SK-N-SH treated with all-trans-retinoic acid at 6 μM for 48 hours (cell line): ENCODE measurements around the gene LDB2.

Experiments
- ATAC-seq: fragments of 200-7000 bp; cut with Tn5 transposase; 3 replicates; pipeline ENCODE4 v1.9.1; 2020; ENCODE audit warnings: mild to moderate bottlenecking, moderate library complexity
- ARNTL ChIP-seq: fragments of 450-650 bp; formaldehyde crosslinking; IDR thresholded peaks from 2 replicates; pipeline ENCODE4 v1.5.0; 2020; ENCODE audit warnings: low read depth, mild to moderate bottlenecking, moderate library complexity, borderline replicate concordance
- BACH2 ChIP-seq: fragments of 250-450 bp; sonication (Bioruptor Pico); IDR thresholded peaks from 2 replicates; pipeline ENCODE4 v1.9.0; 2021; ENCODE audit warnings: mild to moderate bottlenecking, borderline replicate concordance
- CSDC2 ChIP-seq: fragments of 250-450 bp; sonication (Bioruptor Pico); IDR thresholded peaks from 2 replicates; pipeline ENCODE4 v1.5.0; 2020; ENCODE audit warnings: mild to moderate bottlenecking, moderate library complexity
- GLIS3 ChIP-seq: fragments of 250-450 bp; sonication (Bioruptor Pico); IDR thresholded peaks from 2 replicates; pipeline ENCODE4 v1.5.0; 2020; ENCODE audit warnings: mild to moderate bottlenecking, moderate library complexity
- ISL1 ChIP-seq: fragments of 250-450 bp; sonication (Bioruptor Pico); IDR thresholded peaks from 2 replicates; pipeline ENCODE4 v2.1.2; 2022; ENCODE audit warnings: mild to moderate bottlenecking, moderate library complexity
- OSR1 ChIP-seq: fragments of 250-450 bp; sonication (Bioruptor Pico); IDR thresholded peaks from 2 replicates; pipeline ENCODE4 v1.8.0; 2022; ENCODE audit warnings: moderate library complexity, mild to moderate bottlenecking, inconsistent platforms
- PPARA ChIP-seq: fragments of 250-450 bp; sonication (Bioruptor Pico); IDR thresholded peaks from 2 replicates; pipeline ENCODE4 v1.5.0; 2020; ENCODE audit warnings: mild to moderate bottlenecking, borderline replicate concordance
- RARB ChIP-seq: fragments of 250-450 bp; sonication (Bioruptor Pico); IDR thresholded peaks from 2 replicates; pipeline ENCODE4 v1.8.0; 2021; ENCODE audit warnings: mild to moderate bottlenecking, moderate library complexity
- SNAI2 ChIP-seq: fragments of 250-450 bp; sonication (Bioruptor Pico); IDR thresholded peaks from 2 replicates; pipeline ENCODE4 v1.5.0; 2020; ENCODE audit warnings: mild to moderate bottlenecking, moderate library complexity
- TOX ChIP-seq: fragments of 250-450 bp; sonication (Bioruptor Pico); IDR thresholded peaks from 2 replicates; pipeline ENCODE4 v1.8.0; 2021; ENCODE audit warnings: mild to moderate bottlenecking, moderate library complexity, borderline replicate concordance
- ZC3H10 ChIP-seq: fragments of 250-450 bp; sonication (Bioruptor Pico); IDR thresholded peaks from 2 replicates; pipeline ENCODE4 v1.5.1; 2021; ENCODE audit warnings: mild to moderate bottlenecking, moderate library complexity
- ZFP3 ChIP-seq: fragments of 250-450 bp; sonication (Bioruptor Pico); IDR thresholded peaks from 2 replicates; pipeline ENCODE4 v1.5.0; 2020; ENCODE audit warnings: mild to moderate bottlenecking, moderate library complexity
- ZFP30 ChIP-seq: fragments of 450-650 bp; formaldehyde crosslinking; IDR thresholded peaks from 2 replicates; pipeline ENCODE4 v1.5.0; 2022; ENCODE audit warnings: mild to moderate bottlenecking, moderate library complexity
- ZNF565 ChIP-seq: fragments of 450-650 bp; formaldehyde crosslinking; conservative IDR thresholded peaks from 2 replicates; pipeline ENCODE4 v1.5.0; 2020; ENCODE audit warnings: low read depth, mild to moderate bottlenecking, moderate library complexity
- ZNF70 ChIP-seq: fragments of 450-650 bp; formaldehyde crosslinking; IDR thresholded peaks from 2 replicates; pipeline ENCODE4 v1.5.0; 2020; ENCODE audit warnings: mild to moderate bottlenecking, moderate library complexity
- ZNF8 ChIP-seq: fragments of 450-650 bp; formaldehyde crosslinking; IDR thresholded peaks from 2 replicates; pipeline ENCODE4 v1.5.0; 2020; ENCODE audit warnings: mild to moderate bottlenecking, moderate library complexity
- TF ChIP-seq, protein P1 (sequence below): fragments of 250-450 bp; sonication (Bioruptor Pico); IDR thresholded peaks from 2 replicates; pipeline ENCODE4 v1.5.1; 2021; ENCODE audit warnings: mild to moderate bottlenecking, moderate library complexity
- TF ChIP-seq, protein P2 (sequence below): fragments of 250-450 bp; sonication (Bioruptor Pico); IDR thresholded peaks from 2 replicates; pipeline ENCODE4 v1.8.0; 2021; ENCODE audit warnings: low read depth, mild to moderate bottlenecking, moderate library complexity, borderline replicate concordance
- TF ChIP-seq, protein P3 (sequence below): fragments of 250-450 bp; sonication (Bioruptor Pico); IDR thresholded peaks from 2 replicates; pipeline ENCODE4 v1.5.1; 2020; ENCODE audit warnings: low read depth, mild to moderate bottlenecking, moderate library complexity
- TF ChIP-seq, protein P4 (sequence below): fragments of 250-450 bp; sonication (Bioruptor Pico); IDR thresholded peaks from 2 replicates; pipeline ENCODE4 v1.5.0; 2020; ENCODE audit warnings: mild to moderate bottlenecking, moderate library complexity

Gene LDB2

DNA sequence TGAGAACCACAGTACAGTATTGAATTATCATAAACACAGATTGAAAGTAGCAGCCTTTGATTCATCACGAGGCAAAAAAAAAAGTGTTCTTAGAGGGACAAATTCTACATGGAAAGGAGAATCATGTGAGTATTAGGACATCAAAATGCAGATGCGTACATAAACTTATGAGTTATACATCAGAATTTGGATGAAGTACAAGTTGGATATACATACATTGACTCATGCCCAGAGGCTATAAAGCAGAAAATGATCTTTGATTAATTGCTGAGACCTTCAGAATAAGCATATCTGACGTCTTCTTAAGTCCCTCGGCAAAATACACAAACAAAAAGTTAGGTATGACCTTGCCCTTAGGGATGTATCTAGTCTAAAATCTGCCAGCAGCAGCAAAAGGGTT, 206.4 kb downstream of the LDB2 start:
- no peak for ATAC-seq
- TF ChIP-seq GLIS3 (CRISPR knock-in tag) (no peak), RARB (CRISPR knock-in tag) (no peak), SNAI2 (no peak), ZNF565 (CRISPR knock-in tag) (no peak), ISL1 (CRISPR knock-in tag) (no peak), TOX (CRISPR knock-in tag) (no peak)

DNA sequence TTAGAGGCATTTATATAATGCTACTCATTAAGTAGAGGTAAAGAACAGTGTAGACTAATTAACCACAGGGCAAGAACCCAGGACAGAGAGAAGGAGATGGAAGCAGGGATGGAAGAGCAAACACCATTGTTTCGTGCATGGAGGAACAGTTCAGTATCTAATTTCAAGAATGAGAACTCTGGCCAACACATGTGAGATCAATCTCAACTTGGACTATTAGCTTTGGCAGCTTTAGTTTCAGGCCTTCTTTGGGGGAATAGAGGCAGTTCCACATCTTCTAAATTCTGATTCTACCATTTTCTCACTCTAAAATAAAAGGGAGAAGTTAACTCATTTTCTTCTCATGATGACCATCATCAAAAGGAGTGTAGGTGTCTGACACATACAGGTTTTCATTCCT, 207.0 kb downstream of the LDB2 start:
- no peak for ATAC-seq
- TF ChIP-seq, protein P1, sequence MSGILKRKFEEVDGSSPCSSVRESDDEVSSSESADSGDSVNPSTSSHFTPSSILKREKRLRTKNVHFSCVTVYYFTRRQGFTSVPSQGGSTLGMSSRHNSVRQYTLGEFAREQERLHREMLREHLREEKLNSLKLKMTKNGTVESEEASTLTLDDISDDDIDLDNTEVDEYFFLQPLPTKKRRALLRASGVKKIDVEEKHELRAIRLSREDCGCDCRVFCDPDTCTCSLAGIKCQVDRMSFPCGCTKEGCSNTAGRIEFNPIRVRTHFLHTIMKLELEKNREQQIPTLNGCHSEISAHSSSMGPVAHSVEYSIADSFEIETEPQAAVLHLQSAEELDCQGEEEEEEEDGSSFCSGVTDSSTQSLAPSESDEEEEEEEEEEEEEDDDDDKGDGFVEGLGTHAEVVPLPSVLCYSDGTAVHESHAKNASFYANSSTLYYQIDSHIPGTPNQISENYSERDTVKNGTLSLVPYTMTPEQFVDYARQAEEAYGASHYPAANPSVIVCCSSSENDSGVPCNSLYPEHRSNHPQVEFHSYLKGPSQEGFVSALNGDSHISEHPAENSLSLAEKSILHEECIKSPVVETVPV, result no peak
- TF ChIP-seq ZNF70 (CRISPR knock-in tag), result no peak
- no peak for TF ChIP-seq ZFP30 (CRISPR knock-in tag)
- TF ChIP-seq ZC3H10 (CRISPR knock-in tag), result no peak
- TF ChIP-seq, protein P2, sequence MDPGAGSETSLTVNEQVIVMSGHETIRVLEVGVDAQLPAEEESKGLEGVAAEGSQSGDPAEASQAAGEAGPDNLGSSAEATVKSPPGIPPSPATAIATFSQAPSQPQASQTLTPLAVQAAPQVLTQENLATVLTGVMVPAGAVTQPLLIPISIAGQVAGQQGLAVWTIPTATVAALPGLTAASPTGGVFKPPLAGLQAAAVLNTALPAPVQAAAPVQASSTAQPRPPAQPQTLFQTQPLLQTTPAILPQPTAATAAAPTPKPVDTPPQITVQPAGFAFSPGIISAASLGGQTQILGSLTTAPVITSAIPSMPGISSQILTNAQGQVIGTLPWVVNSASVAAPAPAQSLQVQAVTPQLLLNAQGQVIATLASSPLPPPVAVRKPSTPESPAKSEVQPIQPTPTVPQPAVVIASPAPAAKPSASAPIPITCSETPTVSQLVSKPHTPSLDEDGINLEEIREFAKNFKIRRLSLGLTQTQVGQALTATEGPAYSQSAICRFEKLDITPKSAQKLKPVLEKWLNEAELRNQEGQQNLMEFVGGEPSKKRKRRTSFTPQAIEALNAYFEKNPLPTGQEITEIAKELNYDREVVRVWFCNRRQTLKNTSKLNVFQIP (CRISPR knock-in tag), result no peak
- TF ChIP-seq OSR1 (CRISPR knock-in tag), result no peak

DNA sequence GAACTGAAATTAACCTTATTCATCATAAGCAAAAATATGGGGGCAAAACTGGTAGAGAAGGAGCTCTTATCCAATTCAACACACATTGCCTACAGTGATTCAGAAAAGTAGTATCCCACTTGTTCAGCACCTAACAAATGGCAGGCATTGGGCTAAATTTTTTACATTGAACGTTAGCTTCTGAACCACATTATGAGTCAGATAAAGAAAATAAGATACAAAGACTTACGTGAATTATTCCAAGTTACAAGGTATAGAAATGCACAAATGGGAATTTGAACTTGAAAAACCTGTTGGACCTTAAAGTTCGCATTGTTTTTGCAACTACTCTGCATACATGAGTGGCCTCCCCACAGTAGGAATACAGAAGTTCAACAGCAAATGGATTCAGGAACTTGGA, 210.6 kb downstream of the LDB2 start:
- no peak for ATAC-seq
- TF ChIP-seq, protein P3, sequence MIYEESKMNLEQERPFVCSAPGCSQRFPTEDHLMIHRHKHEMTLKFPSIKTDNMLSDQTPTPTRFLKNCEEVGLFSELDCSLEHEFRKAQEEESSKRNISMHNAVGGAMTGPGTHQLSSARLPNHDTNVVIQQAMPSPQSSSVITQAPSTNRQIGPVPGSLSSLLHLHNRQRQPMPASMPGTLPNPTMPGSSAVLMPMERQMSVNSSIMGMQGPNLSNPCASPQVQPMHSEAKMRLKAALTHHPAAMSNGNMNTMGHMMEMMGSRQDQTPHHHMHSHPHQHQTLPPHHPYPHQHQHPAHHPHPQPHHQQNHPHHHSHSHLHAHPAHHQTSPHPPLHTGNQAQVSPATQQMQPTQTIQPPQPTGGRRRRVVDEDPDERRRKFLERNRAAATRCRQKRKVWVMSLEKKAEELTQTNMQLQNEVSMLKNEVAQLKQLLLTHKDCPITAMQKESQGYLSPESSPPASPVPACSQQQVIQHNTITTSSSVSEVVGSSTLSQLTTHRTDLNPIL (CRISPR knock-in tag), result no peak
- TF ChIP-seq OSR1 (CRISPR knock-in tag) (no peak), ZFP30 (CRISPR knock-in tag) (no peak), ZNF8 (CRISPR knock-in tag) (no peak), CSDC2 (CRISPR knock-in tag) (no peak), ARNTL (CRISPR knock-in tag) (no peak), ZNF70 (CRISPR knock-in tag) (no peak)
- TF ChIP-seq, protein P4, sequence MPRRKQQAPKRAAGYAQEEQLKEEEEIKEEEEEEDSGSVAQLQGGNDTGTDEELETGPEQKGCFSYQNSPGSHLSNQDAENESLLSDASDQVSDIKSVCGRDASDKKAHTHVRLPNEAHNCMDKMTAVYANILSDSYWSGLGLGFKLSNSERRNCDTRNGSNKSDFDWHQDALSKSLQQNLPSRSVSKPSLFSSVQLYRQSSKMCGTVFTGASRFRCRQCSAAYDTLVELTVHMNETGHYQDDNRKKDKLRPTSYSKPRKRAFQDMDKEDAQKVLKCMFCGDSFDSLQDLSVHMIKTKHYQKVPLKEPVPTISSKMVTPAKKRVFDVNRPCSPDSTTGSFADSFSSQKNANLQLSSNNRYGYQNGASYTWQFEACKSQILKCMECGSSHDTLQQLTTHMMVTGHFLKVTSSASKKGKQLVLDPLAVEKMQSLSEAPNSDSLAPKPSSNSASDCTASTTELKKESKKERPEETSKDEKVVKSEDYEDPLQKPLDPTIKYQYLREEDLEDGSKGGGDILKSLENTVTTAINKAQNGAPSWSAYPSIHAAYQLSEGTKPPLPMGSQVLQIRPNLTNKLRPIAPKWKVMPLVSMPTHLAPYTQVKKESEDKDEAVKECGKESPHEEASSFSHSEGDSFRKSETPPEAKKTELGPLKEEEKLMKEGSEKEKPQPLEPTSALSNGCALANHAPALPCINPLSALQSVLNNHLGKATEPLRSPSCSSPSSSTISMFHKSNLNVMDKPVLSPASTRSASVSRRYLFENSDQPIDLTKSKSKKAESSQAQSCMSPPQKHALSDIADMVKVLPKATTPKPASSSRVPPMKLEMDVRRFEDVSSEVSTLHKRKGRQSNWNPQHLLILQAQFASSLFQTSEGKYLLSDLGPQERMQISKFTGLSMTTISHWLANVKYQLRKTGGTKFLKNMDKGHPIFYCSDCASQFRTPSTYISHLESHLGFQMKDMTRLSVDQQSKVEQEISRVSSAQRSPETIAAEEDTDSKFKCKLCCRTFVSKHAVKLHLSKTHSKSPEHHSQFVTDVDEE (CRISPR knock-in tag), result no peak
- TF ChIP-seq, protein P2 (CRISPR knock-in tag), result no peak

DNA sequence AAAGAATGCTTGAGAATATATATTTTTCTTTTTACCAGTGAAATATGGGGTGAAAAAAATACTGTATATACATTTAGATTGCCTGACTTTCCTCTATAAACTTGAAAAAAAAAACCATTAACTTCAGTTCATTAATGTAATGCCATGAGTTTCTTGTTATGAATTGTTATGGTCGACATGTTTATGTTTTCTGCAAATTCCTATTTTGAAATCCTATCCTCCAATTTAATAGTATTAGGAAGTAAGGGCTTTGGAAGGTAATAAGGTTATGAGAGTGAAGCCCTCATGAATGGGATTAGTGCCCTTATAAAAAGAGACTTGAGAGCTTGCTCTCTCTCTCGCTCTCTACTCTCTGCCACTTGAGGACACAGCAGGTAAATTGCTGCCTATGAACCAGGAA, 211.4 kb downstream of the LDB2 start:
- TF ChIP-seq, protein P2 (CRISPR knock-in tag), result no peak
- TF ChIP-seq PPARA (no peak), SNAI2 (no peak), BACH2 (CRISPR knock-in tag) (no peak), ZFP3 (CRISPR knock-in tag) (no peak)
- TF ChIP-seq, all 23 proteins: peak for 0
- no peak for ATAC-seq
